Measurements from ENCODE around the gene NFE2L2.

GRCh38 chr2:177243073-177243472 lies 21.5 kb downstream of the NFE2L2 start:
- TF ChIP-seq ARNTL (CRISPR knock-in tag; IDR thresholded peaks at IDR 0.05; ENCODE audit: borderline replicate concordance, low read depth) (no peak), TCF4 (CRISPR knock-in tag; IDR thresholded peaks at IDR 0.05; ENCODE audit: borderline replicate concordance) (no peak), OSR1 (CRISPR knock-in tag; IDR thresholded peaks at IDR 0.05) (no peak), ZNF70 (CRISPR knock-in tag; IDR thresholded peaks at IDR 0.05) (no peak), RARB (CRISPR knock-in tag; IDR thresholded peaks at IDR 0.05) (no peak), PATZ1 (CRISPR knock-in tag; IDR thresholded peaks at IDR 0.05; ENCODE audit: borderline replicate concordance) (no peak), ZC3H10 (CRISPR knock-in tag; IDR thresholded peaks at IDR 0.05) (no peak)

Data from SK-N-SH treated with all-trans-retinoic acid at 6 μM for 48 hours (cell line).